Kidney capillary endothelial cell (primary cell): ENCODE measurements around the gene XPA.
"Not testable (repeated sequence)": the region's sequence is repeated elsewhere in the genome, so short reads cannot be mapped to it uniquely, and the experiment has no call there.

Experiments used
- DNase-seq: peaks from one replicate; pipeline ENCODE4 v3.0.0-alpha.2; 2018; ENCODE audit warnings: low spot score

XPA gene

GRCh38 chr9:97696803-97697601, at the start of gene XPA:
XPA (minus strand) TSS chr9:97697340; CDS start chr9:97697292, 48 bp downstream.
- DNase-seq, result peak; percentile 89

GRCh38 chr9:97744710-97745708, 47.9 kb upstream of the XPA start:
- no peak for DNase-seq

- not testable (repeated sequence) for DNase-seq
These were observed 46.9 kb upstream of the XPA start for GRCh38 chr9:97744025-97744424.

DNA sequence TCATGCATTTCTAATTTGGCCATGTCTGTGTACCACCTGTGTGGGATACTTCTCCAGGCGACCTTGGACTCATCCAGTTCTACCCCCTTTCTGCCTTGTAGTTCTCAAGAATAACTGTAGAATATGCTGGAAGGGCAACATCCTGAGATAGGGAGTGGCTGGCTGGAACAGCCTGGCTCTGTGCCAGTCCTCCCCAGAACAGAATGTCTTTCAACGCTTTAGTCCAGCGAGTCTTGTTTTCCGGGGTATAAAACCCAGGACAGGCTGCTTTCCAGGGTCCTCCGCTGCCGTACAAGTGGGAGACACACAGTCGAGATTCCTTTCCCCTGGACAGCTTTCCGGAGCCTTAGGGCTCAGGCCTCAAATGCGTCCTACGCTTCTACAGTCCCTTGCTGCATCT, 45.4 kb upstream of the XPA start:
- DNase-seq, result no peak

- no peak for DNase-seq
These were observed 44.8 kb upstream of the XPA start for GRCh38 chr9:97741947-97742346.

- peak; percentile 10 for DNase-seq
These were observed 44.0 kb upstream of the XPA start for GRCh38 chr9:97740848-97741821.

GRCh38 chr9:97737429-97737828, 40.3 kb upstream of the XPA start:
- DNase-seq, result no peak

- DNase-seq, result no peak
These were observed 38.0 kb upstream of the XPA start for GRCh38 chr9:97735070-97735600.

DNA sequence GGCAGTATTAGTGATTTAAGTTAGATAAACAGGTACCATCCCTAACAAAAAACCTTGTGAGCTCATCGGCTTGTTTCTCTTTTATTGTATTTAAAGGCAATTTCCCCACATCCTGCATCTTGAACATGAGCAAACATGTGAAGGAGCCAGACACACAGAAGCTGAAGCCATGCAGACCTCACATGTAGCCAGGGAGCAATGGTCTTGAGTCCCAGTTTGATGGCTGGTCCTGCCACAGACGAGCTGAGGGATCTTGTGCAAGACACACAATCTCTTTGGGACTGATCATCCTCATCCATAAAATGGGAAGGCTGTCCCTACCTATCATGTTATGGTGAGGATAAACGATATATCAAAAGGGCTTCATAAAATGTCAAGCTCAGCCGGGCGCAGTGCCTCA, 29.6 kb upstream of the XPA start:
- DNase-seq, result no peak

DNA sequence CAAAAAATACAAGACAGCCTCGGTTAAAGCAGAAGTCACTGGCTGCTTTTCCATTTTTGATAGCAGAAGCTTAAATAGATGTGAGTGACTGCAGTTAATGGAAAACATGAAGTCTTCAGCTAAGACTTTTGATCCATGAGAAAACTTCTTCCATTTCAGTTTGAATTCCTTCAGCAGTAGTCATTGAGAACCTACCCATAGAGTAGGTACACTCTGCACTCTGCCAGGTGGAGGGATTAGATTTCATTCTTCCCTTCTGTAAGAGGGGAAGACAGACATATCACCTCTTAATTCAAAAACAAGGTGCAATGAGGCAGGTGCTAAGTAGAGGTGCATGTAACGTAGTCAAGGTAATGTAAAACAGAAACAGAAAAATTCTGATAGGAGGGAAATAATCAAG, 26.7 kb upstream of the XPA start:
- DNase-seq, result no peak

- DNase-seq, result no peak
These were observed 25.2 kb upstream of the XPA start for GRCh38 chr9:97722331-97722730.

DNA sequence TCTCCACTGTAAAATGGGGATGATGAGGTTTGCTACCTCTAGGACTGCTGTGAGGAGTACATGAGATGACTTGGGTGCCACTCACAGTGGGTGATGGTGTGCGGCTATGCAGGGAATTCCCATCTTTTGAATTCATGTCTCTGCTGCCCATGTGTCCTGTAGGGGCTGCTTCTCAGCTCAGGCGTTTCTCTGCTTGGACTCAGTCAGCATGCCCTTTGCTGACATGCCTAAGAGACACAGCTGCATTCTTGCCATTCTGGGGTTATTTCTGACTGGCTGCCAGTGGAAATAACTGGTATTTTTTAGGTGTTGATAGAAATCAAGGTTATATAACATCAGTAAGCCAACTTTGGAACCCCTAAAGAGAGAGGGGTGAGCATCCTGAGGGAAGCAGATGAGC, 24.3 kb upstream of the XPA start:
- DNase-seq, result no peak

DNA sequence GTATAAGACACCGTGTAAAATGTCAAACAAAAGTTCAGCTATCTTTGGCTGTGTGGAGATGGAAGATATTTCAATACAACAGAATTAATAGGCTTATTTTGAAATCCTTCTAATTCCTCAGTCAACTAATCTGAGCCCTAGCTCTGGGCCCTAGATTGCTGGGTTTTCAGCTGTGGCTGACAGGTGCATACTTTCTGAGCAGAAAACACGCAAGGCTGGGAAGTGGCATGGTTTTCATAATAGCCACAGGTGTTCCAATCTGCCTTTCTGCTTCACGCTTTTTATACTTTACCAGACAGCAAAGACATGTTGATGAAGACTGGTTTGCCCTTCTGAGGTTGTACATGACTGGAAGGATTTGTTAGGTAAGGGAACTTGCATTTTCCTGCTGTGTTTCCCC, 20.7 kb upstream of the XPA start:
- DNase-seq, result no peak

DNA sequence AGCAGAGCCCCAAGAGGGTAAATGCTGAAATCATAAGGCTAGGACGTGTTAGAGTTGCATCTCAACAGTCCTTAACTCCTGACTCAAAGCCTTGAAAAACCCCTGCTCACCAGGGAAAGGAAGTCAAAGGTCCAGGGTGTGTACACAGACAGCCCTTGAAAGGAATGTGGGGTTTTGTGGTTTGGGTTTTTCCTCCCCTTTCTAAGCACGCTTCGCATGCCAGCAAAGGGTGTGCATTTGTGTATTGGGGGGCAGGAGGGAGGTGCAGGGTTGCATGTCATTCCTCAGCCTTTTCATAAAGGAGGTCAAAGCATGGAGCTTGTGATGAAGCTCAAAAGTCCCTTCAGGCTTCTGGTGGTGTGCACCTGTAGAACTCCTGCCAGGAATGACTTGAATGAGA, 17.3 kb upstream of the XPA start:
- no peak for DNase-seq

GRCh38 chr9:97711223-97711626, 14.1 kb upstream of the XPA start:
- DNase-seq, result no peak

- DNase-seq, result peak; percentile 67
These were observed 13.4 kb upstream of the XPA start for GRCh38 chr9:97710356-97711222.

GRCh38 chr9:97706246-97706645, 9.1 kb upstream of the XPA start:
- no peak for DNase-seq

- DNase-seq, result no peak
These were observed 8.3 kb upstream of the XPA start for GRCh38 chr9:97705354-97705950.

DNA sequence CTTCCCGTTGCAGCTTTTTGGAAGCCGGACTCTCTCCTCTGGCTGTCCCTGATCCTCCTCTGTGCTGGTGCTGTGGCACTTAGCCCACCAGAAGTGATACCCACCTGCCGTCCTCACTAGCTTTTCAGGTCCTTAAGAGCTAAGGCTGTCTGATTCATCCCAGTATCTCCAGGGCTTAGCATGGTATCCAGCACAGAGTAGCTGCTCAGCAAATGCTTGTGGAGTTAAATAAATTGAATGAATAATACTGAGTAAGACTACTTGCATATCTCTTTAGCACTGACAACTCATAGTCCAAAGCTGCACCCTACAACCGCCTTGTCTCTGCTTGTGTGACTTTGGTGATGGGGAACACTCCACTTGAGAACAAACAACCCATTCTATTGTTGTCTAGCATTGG, 7.7 kb upstream of the XPA start:
- DNase-seq, result no peak

GRCh38 chr9:97704345-97704677, 7.2 kb upstream of the XPA start:
- no peak for DNase-seq
